ENCODE measurements around the gene RERE. TPM values are rescaled to one million over a fixed set of nuclear protein-coding genes. Genes with fewer than 3 reads are reported as not detected.
A peak's percentile ranks its signal among the peaks of the same experiment; 100 is the strongest.

The RERE gene
- total RNA-seq, 2 donors from 2014 or later, result 96.0 to 105 TPM

GRCh38 chr1:8751984-8752383 lies 65.5 kb downstream of the RERE start:
- H3K9ac ChIP-seq (ENCODE audit: low read depth in 2 of 2, low read length in 2 of 2), result no peak overlapping the region
- H3K27me3 ChIP-seq, result no peaks in the 10 kb centered on the region
- H3K4me1 ChIP-seq, result no peaks in the 10 kb centered on the region
- intact Hi-C loops (cut with DNase I), result no loop called here
- H3K4me3 ChIP-seq, result no peak overlapping the region
- no peaks in the 10 kb centered on the region for H3K9me3 ChIP-seq
- no peak overlapping the region for H3K27ac ChIP-seq
- H3K36me3 ChIP-seq, result no peaks in the 10 kb centered on the region
- no peak for DNase-seq
- TF ChIP-seq CTCF (IDR thresholded peaks at IDR 0.05), result no peak

- no peak for DNase-seq
- peak overlapping the region; percentile 28 for H3K27ac ChIP-seq
- no peak for TF ChIP-seq CTCF (IDR thresholded peaks at IDR 0.05)
- no peak overlapping the region for H3K4me3 ChIP-seq
- no peaks in the 10 kb centered on the region for H3K9me3 ChIP-seq
- no peaks in the 10 kb centered on the region for H3K36me3 ChIP-seq
- no peaks in the 10 kb centered on the region for H3K4me1 ChIP-seq
- H3K9ac ChIP-seq (ENCODE audit: low read depth in 2 of 2, low read length in 2 of 2), result no peak overlapping the region
- intact Hi-C loops (cut with DNase I), result no loop called here
- no peaks in the 10 kb centered on the region for H3K27me3 ChIP-seq
Observed at GRCh38 chr1:8747879-8748825, 69.3 kb downstream of the RERE start.

GRCh38 chr1:8746554-8746953 lies 70.9 kb downstream of the RERE start:
- intact Hi-C loops (cut with DNase I), result no loop called here
- H3K27me3 ChIP-seq, result no peaks in the 10 kb centered on the region
- no peak for DNase-seq
- no peak for TF ChIP-seq CTCF (IDR thresholded peaks at IDR 0.05)
- no peaks in the 10 kb centered on the region for H3K36me3 ChIP-seq
- no peaks in the 10 kb centered on the region for H3K4me1 ChIP-seq
- no peak overlapping the region for H3K4me3 ChIP-seq
- H3K9me3 ChIP-seq, result no peaks in the 10 kb centered on the region
- no peak overlapping the region for H3K9ac ChIP-seq (ENCODE audit: low read depth in 2 of 2, low read length in 2 of 2)
- no peak overlapping the region for H3K27ac ChIP-seq

GRCh38 chr1:8745749-8746390 lies 71.6 kb downstream of the RERE start:
- Histone ChIP-seq H3K4me1 (no peaks in the 10 kb centered on the region), H3K4me3 (no peak overlapping the region), H3K9ac (ENCODE audit: low read depth in 2 of 2, low read length in 2 of 2) (no peak overlapping the region), H3K27ac (no peak overlapping the region), H3K27me3 (no peaks in the 10 kb centered on the region), H3K36me3 (no peaks in the 10 kb centered on the region), H3K9me3 (no peaks in the 10 kb centered on the region)
- no peak for DNase-seq
- intact Hi-C loops (cut with DNase I), result no loop called here
- TF ChIP-seq CTCF (IDR thresholded peaks at IDR 0.05), result no peak

GRCh38 chr1:8745346-8745745 lies 72.1 kb downstream of the RERE start:
- Histone ChIP-seq H3K27me3 (no peaks in the 10 kb centered on the region), H3K36me3 (no peaks in the 10 kb centered on the region), H3K4me1 (no peaks in the 10 kb centered on the region), H3K9ac (ENCODE audit: low read depth in 2 of 2, low read length in 2 of 2) (no peak overlapping the region), H3K27ac (no peak overlapping the region), H3K9me3 (no peaks in the 10 kb centered on the region), H3K4me3 (no peak overlapping the region)
- DNase-seq, result no peak
- TF ChIP-seq CTCF (IDR thresholded peaks at IDR 0.05), result no peak
- intact Hi-C loops (cut with DNase I), result no loop called here
